ENCODE data around the gene CCDC188. TPM values are rescaled to one million over a fixed set of nuclear protein-coding genes. Genes with fewer than 3 reads are reported as not detected.

Gene CCDC188
- under 1 TPM; 0.22 to 0.83 (median 0.39) TPM for total RNA-seq
- polyA plus RNA-seq, result 0.54 TPM
- long read RNA-seq, donor 1, result 0 reads
- long read RNA-seq, donor 2, result 0 reads
- long read RNA-seq, donor 3, result 0 reads
- long read RNA-seq, donor 4, partial matches to known transcripts, result 1 of 1 reads
- long read RNA-seq, donor 4, other reads (novel, unspliced or antisense), result 0 of 1 reads

DNA sequence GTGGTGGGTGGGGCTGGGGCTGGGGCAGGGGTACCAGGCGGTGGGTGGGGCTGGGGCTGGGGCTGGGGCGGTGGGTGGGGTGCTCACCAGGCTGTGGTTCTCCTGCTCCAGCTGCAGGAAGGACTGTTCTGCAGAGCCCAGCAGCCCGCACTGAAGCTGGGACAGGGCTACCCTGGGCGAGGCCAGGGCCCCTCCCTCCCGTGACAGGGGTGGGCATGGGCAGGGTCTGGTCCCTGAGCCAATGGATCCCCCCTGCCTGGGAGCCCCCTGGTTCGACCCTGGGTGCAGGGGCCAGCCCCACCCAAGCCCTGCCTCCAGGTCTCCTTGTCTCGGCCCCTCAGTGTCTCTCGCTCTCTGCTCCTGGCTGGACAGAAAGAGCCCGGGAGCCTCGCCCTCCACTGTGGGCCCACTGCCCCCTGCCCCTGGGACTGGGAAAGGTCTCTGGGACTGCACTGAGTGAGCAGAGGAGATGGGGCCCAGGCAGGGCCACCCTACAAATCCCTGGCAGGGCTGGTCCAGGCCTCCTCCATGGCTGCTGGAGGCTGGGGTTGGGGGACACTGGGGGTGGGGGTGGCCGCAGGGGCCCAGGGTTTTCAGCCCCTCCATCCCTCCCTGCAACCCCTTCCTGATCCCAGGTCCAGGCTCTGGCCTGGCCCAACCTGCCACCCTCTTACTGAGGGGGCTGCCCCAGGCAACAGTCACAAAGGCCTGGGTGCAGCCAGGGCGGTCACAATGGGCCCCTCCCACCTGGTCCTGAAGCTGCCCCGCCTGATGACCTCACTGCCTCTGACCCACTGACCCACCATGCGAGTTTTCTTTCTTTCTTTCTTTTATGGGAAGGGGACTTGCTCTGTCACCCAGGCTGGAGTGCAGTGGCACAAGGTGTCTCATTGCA lies at the start of gene CCDC188:
CCDC188 (minus strand) TSS at position 675 of the 895 bp plus-strand sequence; CDS start at position 606, 69 bp downstream.
- WGBS, result 75% methylated on average over 14 of the region's 14 CpGs
- H3K4me1 ChIP-seq (ENCODE audit: control insufficient read depth, insufficient read depth, low read length), result no peaks in the 10 kb centered on the region
- no peak within 1 kb of the TSS for H3K27ac ChIP-seq (ENCODE audit: low read length)
- no peak for ATAC-seq
- no peaks in the 10 kb centered on the region for H3K27me3 ChIP-seq (ENCODE audit: control insufficient read depth, insufficient read depth)
- no peaks in the 10 kb centered on the region for H3K9me3 ChIP-seq (ENCODE audit: control insufficient read depth, low read length)
- intact Hi-C loops (cut with DNase I), result no loop called here
- H3K4me3 ChIP-seq (ENCODE audit: low read length), result no peak within 1 kb of the TSS
- DNase-seq, result no peak

- Histone ChIP-seq H3K27ac (ENCODE audit: low read length) (no peak overlapping the region), H3K4me1 (ENCODE audit: control insufficient read depth, insufficient read depth, low read length) (no peaks in the 10 kb centered on the region), H3K4me3 (ENCODE audit: low read length) (no peak overlapping the region), H3K27me3 (ENCODE audit: control insufficient read depth, insufficient read depth) (no peaks in the 10 kb centered on the region), H3K9me3 (ENCODE audit: control insufficient read depth, low read length) (no peaks in the 10 kb centered on the region)
- 90% methylated on average over 5 of the region's 5 CpGs for WGBS
- ATAC-seq (no peak), DNase-seq (no peak)
- intact Hi-C loops (cut with DNase I), result no loop called here
Measured at GRCh38 chr22:20199906-20200305, 49.1 kb upstream of the CCDC188 start.

- H3K9me3 ChIP-seq (ENCODE audit: control insufficient read depth, low read length), result no peaks in the 10 kb centered on the region
- DNase-seq (no peak), ATAC-seq (no peak)
- no peak overlapping the region for H3K4me3 ChIP-seq (ENCODE audit: low read length)
- WGBS, result 91% methylated on average over 1 of the region's 1 CpG
- intact Hi-C loops (cut with DNase I), result no loop called here
- no peaks in the 10 kb centered on the region for H3K27me3 ChIP-seq (ENCODE audit: control insufficient read depth, insufficient read depth)
- no peak overlapping the region for H3K27ac ChIP-seq (ENCODE audit: low read length)
- H3K4me1 ChIP-seq (ENCODE audit: control insufficient read depth, insufficient read depth, low read length), result no peaks in the 10 kb centered on the region
Measured at GRCh38 chr22:20199413-20199842, 48.6 kb upstream of the CCDC188 start.

- no peak overlapping the region for H3K4me3 ChIP-seq (ENCODE audit: low read length)
- H3K27ac ChIP-seq (ENCODE audit: low read length), result no peak overlapping the region
- DNase-seq (no peak), ATAC-seq (no peak)
- H3K4me1 ChIP-seq (ENCODE audit: control insufficient read depth, insufficient read depth, low read length), result no peaks in the 10 kb centered on the region
- no peaks in the 10 kb centered on the region for H3K9me3 ChIP-seq (ENCODE audit: control insufficient read depth, low read length)
- intact Hi-C loops (cut with DNase I), result no loop called here
- 91% methylated on average over 10 of the region's 10 CpGs for WGBS
- no peaks in the 10 kb centered on the region for H3K27me3 ChIP-seq (ENCODE audit: control insufficient read depth, insufficient read depth)
Measured at GRCh38 chr22:20198557-20199319, 47.9 kb upstream of the CCDC188 start.

GRCh38 chr22:20197407-20198030 lies 46.7 kb upstream of the CCDC188 start:
- intact Hi-C loops (cut with DNase I), result no loop called here
- no peaks in the 10 kb centered on the region for H3K27me3 ChIP-seq (ENCODE audit: control insufficient read depth, insufficient read depth)
- DNase-seq (no peak), ATAC-seq (no peak)
- WGBS, result 85% methylated on average over 18 of the region's 18 CpGs
- no peak overlapping the region for H3K4me3 ChIP-seq (ENCODE audit: low read length)
- no peaks in the 10 kb centered on the region for H3K9me3 ChIP-seq (ENCODE audit: control insufficient read depth, low read length)
- H3K4me1 ChIP-seq (ENCODE audit: control insufficient read depth, insufficient read depth, low read length), result no peaks in the 10 kb centered on the region
- H3K27ac ChIP-seq (ENCODE audit: low read length), result no peak overlapping the region

DNA sequence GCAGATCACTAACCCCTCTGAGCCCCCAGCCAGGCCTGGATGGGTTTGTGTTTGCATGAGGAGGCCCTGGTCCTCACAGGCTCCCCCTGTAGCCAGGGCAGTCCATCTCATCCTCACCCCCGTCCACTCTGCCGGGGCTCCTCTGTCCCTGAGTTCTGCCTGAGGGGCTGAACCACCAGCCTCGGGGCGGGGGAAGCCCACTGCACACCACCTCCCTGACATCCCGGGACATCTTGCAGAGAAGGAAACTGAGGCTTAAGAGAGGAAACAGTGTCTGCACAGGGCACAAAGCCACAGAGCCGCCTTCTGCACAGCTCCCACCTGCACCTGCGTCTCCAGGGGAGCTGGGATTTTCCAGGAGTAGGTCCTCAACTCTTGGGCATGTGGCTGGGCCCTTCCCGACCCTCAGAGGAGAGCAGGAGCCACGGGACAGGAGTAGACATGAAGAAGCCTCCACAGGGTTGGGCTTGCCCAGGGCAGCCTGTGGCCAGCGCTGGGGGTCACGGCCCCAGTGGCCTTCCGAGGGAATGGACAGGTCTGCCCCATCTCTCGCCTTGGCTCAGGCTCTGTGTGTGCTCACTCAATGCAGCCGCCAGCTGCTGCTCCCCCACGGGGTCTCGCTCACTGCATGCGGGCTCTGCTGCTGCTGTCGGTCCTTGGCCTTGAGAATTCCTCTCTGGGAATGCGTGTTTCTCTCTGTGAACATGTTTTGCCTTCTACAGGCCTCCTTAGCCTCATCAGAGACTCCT lies 45.4 kb upstream of the CCDC188 start:
- Histone ChIP-seq H3K27me3 (ENCODE audit: control insufficient read depth, insufficient read depth) (no peaks in the 10 kb centered on the region), H3K27ac (ENCODE audit: low read length) (no peak overlapping the region), H3K9me3 (ENCODE audit: control insufficient read depth, low read length) (no peaks in the 10 kb centered on the region), H3K4me1 (ENCODE audit: control insufficient read depth, insufficient read depth, low read length) (no peaks in the 10 kb centered on the region), H3K4me3 (ENCODE audit: low read length) (no peak overlapping the region)
- DNase-seq (no peak), ATAC-seq (no peak)
- WGBS, result 82% methylated on average over 19 of the region's 19 CpGs
- intact Hi-C loops (cut with DNase I), result no loop called here

GRCh38 chr22:20194681-20195593 lies 44.1 kb upstream of the CCDC188 start:
- no peak for ATAC-seq
- H3K27ac ChIP-seq (ENCODE audit: low read length), result no peak overlapping the region
- DNase-seq, result no peak
- WGBS, result 76% methylated on average over 15 of the region's 15 CpGs
- H3K4me3 ChIP-seq (ENCODE audit: low read length), result no peak overlapping the region
- H3K9me3 ChIP-seq (ENCODE audit: control insufficient read depth, low read length), result no peaks in the 10 kb centered on the region
- intact Hi-C loops (cut with DNase I), result no loop called here
- no peaks in the 10 kb centered on the region for H3K4me1 ChIP-seq (ENCODE audit: control insufficient read depth, insufficient read depth, low read length)
- no peaks in the 10 kb centered on the region for H3K27me3 ChIP-seq (ENCODE audit: control insufficient read depth, insufficient read depth)

- intact Hi-C loops (cut with DNase I), result no loop called here
- Histone ChIP-seq H3K4me1 (ENCODE audit: control insufficient read depth, insufficient read depth, low read length) (no peaks in the 10 kb centered on the region), H3K27me3 (ENCODE audit: control insufficient read depth, insufficient read depth) (no peaks in the 10 kb centered on the region), H3K27ac (ENCODE audit: low read length) (no peak overlapping the region), H3K4me3 (ENCODE audit: low read length) (no peak overlapping the region), H3K9me3 (ENCODE audit: control insufficient read depth, low read length) (no peaks in the 10 kb centered on the region)
- ATAC-seq, result no peak
- no peak for DNase-seq
- WGBS, result 88% methylated on average over 17 of the region's 17 CpGs
Measured at GRCh38 chr22:20193761-20194494, 43.1 kb upstream of the CCDC188 start.

GRCh38 chr22:20192972-20193760 lies 42.3 kb upstream of the CCDC188 start:
- H3K27ac ChIP-seq (ENCODE audit: low read length), result no peak overlapping the region
- DNase-seq (no peak), ATAC-seq (no peak)
- H3K9me3 ChIP-seq (ENCODE audit: control insufficient read depth, low read length), result no peaks in the 10 kb centered on the region
- WGBS, result 85% methylated on average over 20 of the region's 20 CpGs
- H3K4me3 ChIP-seq (ENCODE audit: low read length), result no peak overlapping the region
- H3K4me1 ChIP-seq (ENCODE audit: control insufficient read depth, insufficient read depth, low read length), result no peaks in the 10 kb centered on the region
- no peaks in the 10 kb centered on the region for H3K27me3 ChIP-seq (ENCODE audit: control insufficient read depth, insufficient read depth)
- intact Hi-C loops (cut with DNase I), result no loop called here
